Neutrophil (primary cell): ENCODE results near the gene HOXA9.

Source experiments
- H3K27ac ChIP-seq: fragments of 200-600 bp; sonication (generic); 2 replicates; pipeline ENCODE4 v1.5.1; 2016; ENCODE audit warnings: mild to moderate bottlenecking, moderate library complexity
- H3K27me3 ChIP-seq: fragments of 200-600 bp; sonication (generic); 2 replicates; pipeline ENCODE4 v1.6.0; 2016; ENCODE audit warnings: mild to moderate bottlenecking
- H3K36me3 ChIP-seq: fragments of 200-600 bp; sonication (generic); 2 replicates; pipeline ENCODE4 v1.5.1; 2017
- H3K4me1 ChIP-seq, 2 experiments: fragments of 200-600 bp in 1 of 2; sonication (generic) in 1 of 2; 1 replicate in 1 of 2; 2 replicates in 1 of 2; pipeline versions ENCODE4 v1.5.1 to v1.6.1; 2013 to 2016; ENCODE audit warnings: low read depth in 1 of 2, low read length in 1 of 2, mild to moderate bottlenecking in 1 of 2, moderate library complexity in 1 of 2; ENCODE audit not compliant: control insufficient read depth in 1 of 2, insufficient read depth in 1 of 2
- H3K4me3 ChIP-seq, 2 experiments: fragments of 200-600 bp in 1 of 2; sonication (generic) in 1 of 2; 1 replicate in 1 of 2; 2 replicates in 1 of 2; pipeline ENCODE4 v1.5.1; 2013 to 2016; ENCODE audit warnings: low read depth in 1 of 2, low read length in 1 of 2, mild to moderate bottlenecking in 1 of 2, moderate library complexity in 1 of 2
- H3K9me3 ChIP-seq: fragments of 200-600 bp; sonication (generic); 2 replicates; pipeline ENCODE4 v1.5.1; 2016
- CTCF ChIP-seq: fragments of 200-600 bp; sonication (generic); IDR thresholded peaks from 2 replicates; pipeline ENCODE4 v1.5.1; 2016; ENCODE audit warnings: antibody characterized with exemption

HOXA9 gene

GRCh38 chr7:27134392-27134791 is 30.9 kb downstream of the HOXA9 start:
- Histone ChIP-seq H3K9me3 (no peaks in the 10 kb centered on the region), H3K27ac (no peak overlapping the region), H3K4me1 (peaks cover 25 to 31% of the 10 kb centered on the region in 2 experiments), H3K36me3 (no peaks in the 10 kb centered on the region), H3K4me3 (no peak overlapping the region), H3K27me3 (peaks cover 61% of the 10 kb centered on the region)
- TF ChIP-seq CTCF, result no peak

GRCh38 chr7:27133409-27134231 is 31.7 kb downstream of the HOXA9 start:
- no peak for TF ChIP-seq CTCF
- Histone ChIP-seq H3K36me3 (no peaks in the 10 kb centered on the region), H3K27ac (no peak overlapping the region), H3K4me1 (peaks cover 25 to 31% of the 10 kb centered on the region in 2 experiments), H3K27me3 (peaks cover 64% of the 10 kb centered on the region), H3K9me3 (no peaks in the 10 kb centered on the region), H3K4me3 (no peak overlapping the region)

- H3K36me3 ChIP-seq, result no peaks in the 10 kb centered on the region
- H3K4me3 ChIP-seq, result no peak overlapping the region
- TF ChIP-seq CTCF, result no peak
- peaks cover 25 to 31% of the 10 kb centered on the region in 2 experiments for H3K4me1 ChIP-seq
- H3K9me3 ChIP-seq, result no peaks in the 10 kb centered on the region
- no peak overlapping the region for H3K27ac ChIP-seq
- peaks cover 63% of the 10 kb centered on the region for H3K27me3 ChIP-seq
Observed at GRCh38 chr7:27132978-27133377, 32.4 kb downstream of the HOXA9 start.

- no peak overlapping the region for H3K4me3 ChIP-seq
- H3K4me1 ChIP-seq, result peaks cover 25 to 31% of the 10 kb centered on the region in 2 experiments
- H3K36me3 ChIP-seq, result no peaks in the 10 kb centered on the region
- peaks cover 63% of the 10 kb centered on the region for H3K27me3 ChIP-seq
- TF ChIP-seq CTCF, result no peak
- H3K9me3 ChIP-seq, result no peaks in the 10 kb centered on the region
- no peak overlapping the region for H3K27ac ChIP-seq
Observed at GRCh38 chr7:27132214-27132613, 33.1 kb downstream of the HOXA9 start.

- no peak for TF ChIP-seq CTCF
- Histone ChIP-seq H3K4me3 (peak overlapping the region; percentile 66 to 81), H3K4me1 (peaks cover 25 to 31% of the 10 kb centered on the region in 2 experiments), H3K9me3 (no peaks in the 10 kb centered on the region), H3K27me3 (peaks cover 63% of the 10 kb centered on the region), H3K36me3 (no peaks in the 10 kb centered on the region), H3K27ac (peak overlapping the region; percentile 77)
Observed at GRCh38 chr7:27131390-27131819, 33.9 kb downstream of the HOXA9 start.
